NK-92 treated with Interleukin-12 subunit alpha and Interleukin-12 subunit beta, amount 100 ng/mL, for 24 hours (cell line): ENCODE measurements around the gene TYRP1.
"Not testable (repeated sequence)": the region's sequence is repeated elsewhere in the genome, so short reads cannot be mapped to it uniquely, and the experiment has no call there.

ENCODE experiments used
- DNase-seq: peaks from one replicate; lab custom pipeline; 2025; lab: John Stamatoyannopoulos, UW

TYRP1 gene, protein sequence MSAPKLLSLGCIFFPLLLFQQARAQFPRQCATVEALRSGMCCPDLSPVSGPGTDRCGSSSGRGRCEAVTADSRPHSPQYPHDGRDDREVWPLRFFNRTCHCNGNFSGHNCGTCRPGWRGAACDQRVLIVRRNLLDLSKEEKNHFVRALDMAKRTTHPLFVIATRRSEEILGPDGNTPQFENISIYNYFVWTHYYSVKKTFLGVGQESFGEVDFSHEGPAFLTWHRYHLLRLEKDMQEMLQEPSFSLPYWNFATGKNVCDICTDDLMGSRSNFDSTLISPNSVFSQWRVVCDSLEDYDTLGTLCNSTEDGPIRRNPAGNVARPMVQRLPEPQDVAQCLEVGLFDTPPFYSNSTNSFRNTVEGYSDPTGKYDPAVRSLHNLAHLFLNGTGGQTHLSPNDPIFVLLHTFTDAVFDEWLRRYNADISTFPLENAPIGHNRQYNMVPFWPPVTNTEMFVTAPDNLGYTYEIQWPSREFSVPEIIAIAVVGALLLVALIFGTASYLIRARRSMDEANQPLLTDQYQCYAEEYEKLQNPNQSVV

DNA sequence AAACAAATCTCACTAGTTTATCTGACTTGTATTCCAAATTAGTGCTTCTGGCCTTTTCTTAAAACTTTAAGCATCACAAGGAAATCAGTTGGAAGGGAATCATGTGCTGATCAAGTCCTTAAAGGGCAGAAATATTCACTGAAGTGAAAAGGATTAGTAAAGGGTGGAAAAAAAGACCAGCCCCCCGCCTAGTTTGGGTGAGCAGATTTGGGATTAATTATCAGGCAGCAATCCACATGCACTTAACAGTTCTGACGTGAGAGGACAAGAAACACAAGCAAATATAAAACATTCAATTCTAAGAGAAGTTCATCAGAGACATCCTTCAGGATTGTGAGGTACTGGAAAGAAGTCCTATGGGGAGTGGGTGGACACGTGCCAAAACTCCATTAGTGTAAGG, at the start of gene TYRP1:
TSS of gene TYRP1 (plus strand) at position 245 of the 400 bp plus-strand sequence. CDS start 612 bp downstream, outside the sequence.
- DNase-seq, result no peak

DNA sequence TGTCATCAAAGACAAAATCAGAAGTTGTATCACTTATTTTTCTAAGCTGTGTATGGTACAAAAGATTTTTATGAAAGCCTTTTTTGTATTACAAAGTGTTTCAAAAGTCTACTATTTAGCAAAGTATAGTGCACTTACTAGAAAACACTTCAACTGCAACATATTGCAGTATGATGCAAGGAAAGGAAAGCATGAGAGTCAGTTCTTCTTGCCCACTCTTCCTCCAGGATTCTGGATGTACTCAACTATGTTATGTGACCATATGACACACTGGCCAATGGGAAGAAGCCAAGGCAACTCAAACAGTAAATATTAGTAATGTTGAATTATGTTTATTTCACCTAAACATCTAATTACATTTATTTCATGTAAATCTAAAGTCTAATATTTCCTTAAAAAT, 49.5 kb upstream of the TYRP1 start:
- DNase-seq, result no peak

DNA sequence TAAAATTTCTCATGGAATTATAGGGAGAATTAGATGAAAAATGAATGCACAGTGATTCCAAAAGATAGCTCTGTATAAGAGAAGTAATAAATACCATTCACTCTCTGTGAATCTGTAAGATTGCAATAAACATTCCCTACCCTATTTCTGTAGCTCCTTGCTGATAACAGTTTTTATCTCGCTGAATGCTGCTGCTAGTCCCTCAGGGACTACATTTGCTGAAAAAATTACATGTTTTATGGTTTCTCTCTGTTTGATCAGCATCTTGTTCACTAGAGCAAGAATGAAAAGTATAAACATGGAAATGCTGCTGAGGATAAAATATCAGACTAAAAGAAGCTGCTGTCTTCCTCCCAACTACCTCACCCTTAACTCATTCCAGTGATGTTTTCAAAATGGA, 44.3 kb upstream of the TYRP1 start:
- no peak for DNase-seq

DNA sequence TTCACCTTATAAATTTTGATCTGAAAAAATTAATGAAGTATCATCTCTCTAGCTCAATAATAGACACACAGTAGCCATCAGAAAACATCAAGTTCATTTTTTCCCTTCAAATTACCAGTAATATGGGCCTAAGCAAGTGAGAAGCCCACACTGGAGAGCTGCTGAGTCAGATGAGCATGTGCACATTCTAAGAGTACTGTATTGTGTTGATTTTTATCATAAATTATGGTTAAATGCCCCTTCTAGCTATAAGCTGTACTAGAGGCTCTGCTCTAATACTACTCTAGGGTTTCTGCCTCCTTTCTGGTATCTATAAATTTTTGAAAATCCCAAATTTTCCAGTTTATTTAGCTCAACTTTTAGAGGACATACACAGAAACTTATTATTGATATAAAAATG, 42.1 kb upstream of the TYRP1 start:
- no peak for DNase-seq

DNA sequence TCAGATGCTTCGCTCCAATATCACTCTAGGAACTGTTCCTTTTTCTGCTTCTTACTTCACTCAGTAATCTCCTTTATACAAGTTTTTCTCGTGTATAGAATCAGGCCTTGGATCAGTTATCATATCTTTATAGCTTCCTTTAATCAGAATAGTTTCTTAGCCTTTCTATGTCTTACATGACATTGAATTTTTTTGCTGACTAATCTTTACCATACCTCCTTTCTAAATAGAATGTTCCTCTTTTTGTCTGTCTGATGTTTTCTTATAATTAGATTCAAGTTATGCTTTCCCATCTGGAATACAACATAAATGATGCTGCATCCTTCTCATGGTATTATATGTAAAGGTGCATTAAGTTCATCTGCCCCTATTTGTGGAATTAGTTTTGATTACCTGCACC, 40.2 kb upstream of the TYRP1 start:
- no peak for DNase-seq

DNA sequence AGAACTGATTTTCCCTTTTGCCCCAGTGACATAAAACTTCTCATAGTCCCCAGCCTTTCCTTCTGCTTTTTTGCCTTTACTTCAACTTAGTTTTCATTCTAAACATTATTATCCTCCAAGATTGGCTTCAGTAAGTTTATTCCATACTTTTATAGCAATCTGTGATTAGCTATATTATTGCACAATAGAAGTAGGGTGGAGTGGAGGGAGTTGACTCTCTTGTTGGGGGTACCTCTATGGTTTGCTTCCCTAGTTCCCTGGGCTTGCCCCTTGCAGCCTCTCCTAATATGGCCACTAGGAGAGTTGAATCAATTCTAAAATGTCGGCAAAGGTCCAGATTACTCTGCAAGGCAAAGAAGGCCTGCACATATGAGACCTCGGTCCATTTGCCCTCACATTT, 36.4 kb upstream of the TYRP1 start:
- no peak for DNase-seq

DNA sequence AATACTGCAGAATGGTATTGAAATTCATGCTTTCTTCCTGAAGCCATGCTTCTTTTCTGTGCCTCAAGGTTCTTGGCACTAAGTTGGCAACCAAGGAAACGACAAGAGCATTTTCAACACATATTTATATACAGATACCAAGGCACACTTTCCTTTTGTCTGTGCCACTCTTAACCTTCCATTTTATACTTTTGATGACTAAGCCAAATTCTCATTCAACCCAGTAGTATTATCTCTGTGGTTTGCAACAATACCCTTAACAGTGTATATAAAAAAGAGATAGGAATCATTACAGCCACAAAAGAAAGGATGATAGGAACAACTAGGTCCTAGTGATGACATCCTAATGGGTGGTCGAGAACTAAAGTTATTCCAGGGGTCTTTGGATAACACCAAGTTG, 36.0 kb upstream of the TYRP1 start:
- DNase-seq, result no peak

DNA sequence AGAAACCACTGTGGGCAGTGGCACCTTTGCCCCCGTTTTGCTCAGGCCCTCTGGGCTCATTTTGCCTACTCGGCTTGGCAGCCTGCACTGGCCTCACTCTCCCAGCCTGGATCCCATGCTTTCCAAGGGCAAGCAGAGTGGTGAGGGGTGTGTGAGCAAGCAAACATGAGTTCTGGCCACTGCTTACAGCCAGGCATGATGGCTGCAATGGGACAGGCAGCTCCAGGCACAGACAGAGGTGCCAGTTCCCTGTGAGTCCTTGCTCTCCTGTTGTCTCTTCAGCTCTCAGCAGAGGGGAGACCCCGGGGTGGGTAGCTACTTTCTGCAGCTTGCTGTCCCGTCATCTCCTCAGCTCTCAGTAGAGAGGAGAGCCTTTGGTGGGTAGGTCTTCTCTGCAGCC, 35.2 kb upstream of the TYRP1 start:
- no peak for DNase-seq

DNA sequence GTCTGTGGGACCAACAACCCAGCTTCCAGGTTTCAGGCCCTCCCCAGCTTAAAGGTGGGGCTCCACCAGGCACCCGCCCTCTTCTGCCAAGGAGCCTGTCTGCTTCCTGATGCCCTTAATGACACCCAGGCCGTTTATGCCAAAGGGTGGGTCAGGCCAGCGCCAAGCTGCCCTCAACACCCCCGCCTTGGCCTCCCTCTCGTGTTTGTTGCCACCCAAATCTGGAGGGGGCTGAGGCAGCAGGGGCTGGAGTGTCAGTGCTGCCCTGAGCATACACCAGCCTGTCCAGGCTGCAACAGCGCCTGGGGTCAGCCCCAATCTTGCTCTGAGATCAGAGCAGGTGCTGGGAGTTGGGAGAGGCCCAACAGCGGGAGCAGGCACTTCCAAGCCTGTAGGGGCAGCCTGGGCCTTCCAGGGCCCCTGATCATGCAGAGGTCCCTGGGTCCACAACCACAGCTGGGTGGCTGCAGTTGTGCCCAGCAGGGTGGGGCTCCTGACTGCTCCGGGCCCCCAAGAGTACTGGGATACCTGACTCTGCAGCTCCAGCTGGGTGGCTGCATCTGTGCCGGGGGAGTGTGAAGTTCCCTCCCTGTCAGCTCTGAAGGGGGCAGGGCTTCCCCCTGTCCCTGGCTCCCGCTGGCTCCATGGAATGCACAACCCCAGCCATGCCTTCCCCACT, 34.5 kb upstream of the TYRP1 start:
- DNase-seq, result no peak

DNA sequence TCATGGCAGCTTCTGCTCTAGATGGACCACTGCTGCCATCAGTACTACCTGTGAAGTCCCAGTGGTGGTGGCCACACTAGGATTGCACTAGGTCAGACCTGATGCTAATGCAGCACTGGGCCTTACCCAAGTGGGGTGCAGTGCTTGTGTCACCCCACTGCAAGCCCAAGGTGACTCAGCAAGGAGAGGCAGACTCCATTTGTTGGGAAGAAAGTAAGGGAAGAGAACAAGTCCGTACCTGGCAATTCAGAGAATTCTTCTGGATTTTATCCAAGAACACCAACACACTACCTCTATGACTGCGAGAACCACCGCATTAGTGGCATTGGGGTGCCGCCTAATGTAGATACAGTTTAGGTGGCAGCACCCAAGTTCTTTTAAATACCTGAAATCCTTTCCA, 34.0 kb upstream of the TYRP1 start:
- no peak for DNase-seq

DNA sequence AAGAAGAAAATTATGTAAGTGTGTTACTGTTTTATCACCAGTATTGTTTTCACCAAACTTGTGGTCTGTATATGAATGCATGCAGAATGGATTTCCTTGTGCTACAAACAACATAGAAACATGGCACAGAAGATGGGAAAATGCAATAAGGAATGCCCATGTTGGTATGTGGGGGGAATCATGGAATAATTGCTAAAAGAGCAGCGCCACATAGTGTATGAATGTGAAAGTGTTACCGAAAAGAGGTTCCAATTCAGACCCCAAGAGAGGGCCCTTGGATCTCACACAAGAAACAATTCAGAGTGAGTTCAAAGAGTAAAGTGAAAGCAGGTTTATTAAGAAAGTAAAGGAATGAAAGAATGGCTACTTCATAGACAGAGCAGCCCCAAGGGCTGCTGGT, 26.4 kb upstream of the TYRP1 start:
- DNase-seq, result no peak

DNA sequence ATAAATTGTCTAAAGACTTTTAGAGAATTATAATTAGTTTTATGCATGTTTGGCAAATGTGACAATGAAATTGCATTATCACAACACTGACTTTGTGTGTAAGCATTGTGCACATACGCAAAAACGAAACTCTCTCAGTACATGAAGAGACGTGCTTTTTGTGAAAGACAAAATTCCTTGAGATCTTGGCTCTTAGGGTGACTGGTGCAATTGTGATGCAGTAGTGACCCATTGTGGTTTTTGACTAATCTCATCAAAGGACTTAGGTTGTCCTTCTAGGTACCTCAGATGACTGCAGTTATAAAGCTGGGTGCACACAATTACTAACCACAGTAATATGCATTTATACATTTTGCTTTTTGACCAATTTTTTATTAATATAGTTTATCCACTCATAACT, 25.3 kb upstream of the TYRP1 start:
- DNase-seq, result no peak

DNA sequence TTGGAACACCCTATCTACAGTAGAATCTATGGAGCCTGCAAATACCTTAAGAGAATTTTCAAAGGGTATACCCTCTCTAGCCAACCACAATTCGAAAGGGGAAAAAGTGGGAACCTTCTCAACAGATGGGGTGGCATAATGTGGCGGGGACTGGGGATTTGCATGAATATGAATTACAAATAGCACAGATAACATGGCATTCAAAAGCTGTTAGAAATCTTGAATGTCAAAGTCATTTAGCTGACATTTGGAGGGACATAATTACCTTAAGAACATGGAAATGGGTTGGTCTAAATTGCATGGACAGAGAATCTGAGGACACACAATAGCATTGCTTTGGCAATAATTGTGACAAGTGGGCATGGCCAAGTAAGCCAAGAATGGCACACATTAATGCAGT, 23.2 kb upstream of the TYRP1 start:
- DNase-seq, result no peak

DNA sequence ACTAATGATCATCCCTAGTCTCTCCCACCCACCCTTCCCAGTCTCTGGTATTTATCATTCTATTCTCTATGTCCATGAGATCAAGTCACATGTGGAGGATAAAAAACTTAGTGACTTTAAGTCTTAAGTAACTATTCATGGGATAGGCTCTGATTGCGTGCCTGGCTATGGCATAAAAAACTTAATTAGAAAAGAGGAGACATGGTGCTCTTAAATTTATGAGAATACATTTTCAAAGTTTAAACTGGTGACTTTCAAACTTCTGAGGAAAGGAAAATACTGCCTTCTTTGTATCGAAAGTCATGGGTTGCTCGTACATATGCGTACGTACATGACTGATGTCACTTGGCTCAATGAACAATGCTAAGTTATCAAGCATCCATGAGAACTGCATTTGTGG, 18.2 kb upstream of the TYRP1 start:
- DNase-seq, result no peak

DNA sequence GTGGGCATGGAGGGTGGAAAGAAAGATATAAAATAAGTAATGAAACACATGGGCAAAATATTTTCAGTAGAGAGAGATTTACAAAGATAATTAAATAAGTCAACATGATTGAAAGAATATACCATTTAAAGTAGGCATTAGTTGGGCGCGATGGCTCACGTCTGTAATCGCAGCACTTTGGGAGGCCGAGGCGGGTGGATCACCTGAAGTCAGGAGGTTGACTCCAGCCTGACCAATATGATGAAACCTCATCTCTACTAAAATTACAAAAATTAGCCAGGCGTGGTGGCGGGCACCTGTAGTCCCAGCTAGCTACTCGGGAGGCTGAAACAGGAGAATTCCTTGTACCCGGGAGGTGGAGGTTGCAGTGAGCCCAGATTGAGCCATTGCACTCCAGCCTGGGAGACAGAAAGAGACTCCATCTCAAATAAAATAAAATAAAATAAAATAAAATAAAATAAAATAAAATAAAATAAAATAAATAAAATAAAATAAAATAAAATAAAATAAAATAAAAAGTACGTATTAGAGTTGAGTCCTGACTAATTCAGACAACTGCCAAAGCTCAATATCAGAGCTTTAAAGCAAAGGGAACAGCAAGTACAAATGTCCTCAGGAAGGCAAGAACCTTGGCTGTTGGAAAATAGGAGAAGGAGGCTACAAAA, 15.6 kb upstream of the TYRP1 start:
- DNase-seq, result not testable (repeated sequence)

DNA sequence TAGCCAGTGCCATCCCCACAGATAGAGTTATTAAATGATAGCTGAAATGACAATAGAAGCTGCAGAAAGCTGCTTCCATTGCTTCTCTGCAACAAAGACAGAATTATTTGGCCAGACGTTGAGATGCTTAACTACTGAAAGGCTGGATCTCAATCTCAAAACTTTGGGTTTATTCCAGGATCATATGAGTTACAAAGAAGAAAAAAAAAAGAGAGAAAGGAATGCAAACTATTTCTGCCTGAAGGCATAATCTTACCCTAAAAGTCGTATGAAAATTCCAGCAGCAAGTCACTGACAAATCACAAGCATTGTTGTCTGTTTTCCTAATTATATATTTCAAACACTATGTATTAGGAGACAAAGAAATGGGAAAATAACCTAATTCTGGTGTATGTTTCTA, 12.8 kb upstream of the TYRP1 start:
- DNase-seq, result no peak

DNA sequence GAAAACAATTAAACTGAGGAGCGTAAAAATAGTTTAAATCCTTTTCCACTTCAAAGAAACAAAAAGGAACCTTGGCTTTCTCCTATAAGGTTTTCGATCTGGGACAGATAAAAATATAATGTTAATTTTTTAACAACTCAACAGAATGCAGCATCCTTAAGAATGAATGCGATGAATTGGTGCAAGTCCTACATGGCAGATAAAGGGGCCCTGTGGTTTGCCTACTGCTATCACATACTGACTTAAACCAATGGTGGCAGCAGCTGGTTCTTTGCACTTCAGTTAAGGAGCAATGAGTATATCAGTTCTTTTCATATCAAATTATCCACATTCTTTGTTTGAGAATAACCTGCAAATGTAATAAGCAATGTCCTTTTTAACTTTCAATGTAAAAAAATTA, 12.4 kb upstream of the TYRP1 start:
- DNase-seq, result no peak

DNA sequence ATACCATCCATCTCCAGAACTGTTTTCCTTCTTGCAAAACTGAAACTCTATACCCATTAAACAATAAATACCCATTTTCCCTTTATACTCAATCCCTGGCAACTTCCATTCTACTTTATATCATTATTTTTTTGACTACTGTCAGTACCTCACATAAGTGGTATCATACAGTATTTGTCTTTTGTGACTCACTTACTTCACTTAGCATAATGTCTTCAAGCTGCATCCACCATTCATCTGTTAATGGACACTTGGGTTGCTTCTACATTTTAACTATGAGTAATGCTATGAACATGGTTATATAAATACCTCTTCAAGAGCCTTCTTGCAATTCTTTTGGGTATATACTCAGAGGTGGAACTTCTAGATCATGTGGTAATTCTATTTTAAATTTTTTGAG, 11.6 kb upstream of the TYRP1 start:
- DNase-seq, result no peak

DNA sequence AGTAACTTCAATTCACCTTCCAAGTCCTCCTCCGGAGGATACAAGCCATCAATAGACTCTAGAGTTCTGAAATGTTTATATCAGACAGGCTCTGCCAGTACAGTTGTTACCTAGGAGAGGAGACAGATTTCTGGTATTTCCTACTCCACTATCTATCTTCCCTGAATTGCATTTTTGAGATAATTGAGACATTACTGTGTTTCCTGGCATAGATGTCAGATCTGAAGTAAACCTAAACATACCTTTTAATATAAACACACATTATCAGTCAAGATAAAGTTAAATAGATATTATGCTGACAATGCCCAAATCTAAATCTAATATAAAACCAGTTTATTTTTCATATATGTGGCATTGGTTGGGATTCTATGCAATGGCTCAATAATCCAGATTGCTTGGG, 8.2 kb upstream of the TYRP1 start:
- DNase-seq, result no peak

DNA sequence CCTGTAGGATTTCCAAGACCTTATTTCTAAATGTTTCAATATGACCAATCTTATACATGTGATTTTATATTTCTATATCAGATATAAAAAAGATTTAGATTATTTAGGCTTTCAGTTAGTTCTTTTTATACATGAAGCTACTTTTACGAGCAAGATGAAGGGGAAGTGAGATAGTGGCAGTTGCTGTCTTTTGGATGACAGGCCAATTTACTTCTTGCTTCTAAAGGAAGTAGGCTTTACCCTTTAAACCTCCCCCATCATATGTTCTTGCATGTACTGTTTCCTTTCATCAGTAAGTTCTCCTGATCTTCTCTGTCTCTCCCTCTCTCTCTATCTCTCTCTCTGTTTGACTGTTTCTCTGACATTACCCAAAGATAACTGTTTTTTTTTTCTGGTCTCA, 4.0 kb upstream of the TYRP1 start:
- no peak for DNase-seq

DNA sequence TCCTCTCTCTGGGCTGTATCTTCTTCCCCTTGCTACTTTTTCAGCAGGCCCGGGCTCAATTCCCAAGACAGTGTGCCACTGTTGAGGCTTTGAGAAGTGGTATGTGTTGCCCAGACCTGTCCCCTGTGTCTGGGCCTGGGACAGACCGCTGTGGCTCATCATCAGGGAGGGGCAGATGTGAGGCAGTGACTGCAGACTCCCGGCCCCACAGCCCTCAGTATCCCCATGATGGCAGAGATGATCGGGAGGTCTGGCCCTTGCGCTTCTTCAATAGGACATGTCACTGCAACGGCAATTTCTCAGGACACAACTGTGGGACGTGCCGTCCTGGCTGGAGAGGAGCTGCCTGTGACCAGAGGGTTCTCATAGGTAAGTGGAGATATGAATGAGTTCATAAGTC, 828 bp downstream of the TYRP1 start:
- DNase-seq, result no peak

DNA sequence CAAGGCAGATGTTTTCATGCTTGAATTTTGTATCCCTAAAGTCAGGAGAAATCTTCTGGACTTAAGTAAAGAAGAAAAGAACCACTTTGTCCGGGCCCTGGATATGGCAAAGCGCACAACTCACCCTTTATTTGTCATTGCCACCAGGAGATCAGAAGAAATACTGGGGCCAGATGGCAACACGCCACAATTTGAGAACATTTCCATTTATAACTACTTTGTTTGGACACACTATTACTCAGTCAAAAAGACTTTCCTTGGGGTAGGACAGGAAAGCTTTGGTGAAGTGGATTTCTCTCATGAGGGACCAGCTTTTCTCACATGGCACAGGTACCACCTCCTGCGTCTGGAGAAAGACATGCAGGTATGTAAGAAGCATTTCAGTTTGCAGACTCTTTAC, 2.3 kb downstream of the TYRP1 start:
- DNase-seq, result no peak
